RWPE1 (cell line): ENCODE measurements around the gene HS6ST3.

Experiments
- CTCF ChIA-PET: fragments of 350-600 bp; sonication (Branson Sonifier 250); formaldehyde crosslinking; extraction: SDS; loops from one replicate; lab custom pipeline; 2021; lab: Yijun Ruan, JAX
- POLR2A ChIA-PET: fragments of 400-600 bp; formaldehyde crosslinking; extraction: SDS; loops from one replicate; lab custom pipeline; 2020; ENCODE audit warnings: antibody characterized with exemption; ENCODE audit not compliant: low non-redundant PET; lab: Yijun Ruan, JAX
- DNase-seq: peaks from one replicate; pipeline ENCODE4 v3.0.0; 2012; ENCODE audit warnings: low spot score
- H3K27ac ChIP-seq: fragments of 450-650 bp; 2 replicates; pipeline ENCODE4 v1.5.1; 2017
- TF ChIP-seq, protein P1 (sequence below): fragments of 450-650 bp; conservative IDR thresholded peaks from 2 replicates; pipeline ENCODE4 v1.5.1; 2017; ENCODE audit warnings: low read depth, mild to moderate bottlenecking

Gene HS6ST3

DNA sequence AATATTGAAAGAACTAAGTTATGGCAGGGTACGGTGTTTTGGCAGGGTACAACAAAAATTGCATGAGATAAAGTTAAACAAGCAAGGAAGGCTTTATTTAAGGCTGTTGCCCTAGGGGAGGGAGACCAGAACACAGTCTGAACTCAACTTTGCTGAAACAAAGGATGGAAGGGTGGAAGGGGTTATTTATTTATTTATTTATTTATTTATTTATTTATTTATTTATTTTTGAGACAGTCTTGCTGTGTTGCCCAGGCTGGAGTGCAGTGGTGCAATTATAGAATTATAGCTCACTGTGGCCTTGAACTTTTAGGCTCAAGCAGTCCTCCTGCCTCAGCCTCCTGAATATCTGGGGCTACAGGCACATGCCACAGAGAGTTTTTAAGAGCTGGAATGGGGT is 75.9 kb downstream of the HS6ST3 start:
- H3K27ac ChIP-seq, result no peak overlapping the region
- ChIA-PET CTCF (interaction anchor here (0.7 kb wide), 1 partner anchor 516 kb away, joined by 3 read pairs; no protein-coding TSS in a partner anchor), POLR2A (no interaction called here)

DNA sequence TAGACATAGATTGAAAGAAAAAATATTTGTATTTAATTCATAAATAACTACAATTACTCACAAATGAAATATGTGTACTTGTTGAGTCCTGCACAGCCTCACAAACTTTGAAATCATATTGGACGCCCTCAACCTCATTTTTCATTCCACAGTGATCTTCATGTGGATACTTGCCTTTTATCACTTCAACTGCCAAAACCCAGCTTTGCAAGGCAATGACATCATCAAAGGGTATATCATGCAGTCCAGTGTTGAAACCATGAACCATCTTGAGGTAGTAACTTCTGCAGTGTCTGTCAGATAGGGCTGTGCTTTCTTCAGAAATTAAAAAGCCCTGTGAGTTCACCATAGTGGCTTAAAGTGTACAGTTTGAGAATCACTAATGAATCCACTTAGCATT is 82.2 kb downstream of the HS6ST3 start:
- peak; percentile 38 for DNase-seq
- H3K27ac ChIP-seq, result no peak overlapping the region
- ChIA-PET CTCF (no interaction called here), POLR2A (no interaction called here)
- TF ChIP-seq, protein P1, sequence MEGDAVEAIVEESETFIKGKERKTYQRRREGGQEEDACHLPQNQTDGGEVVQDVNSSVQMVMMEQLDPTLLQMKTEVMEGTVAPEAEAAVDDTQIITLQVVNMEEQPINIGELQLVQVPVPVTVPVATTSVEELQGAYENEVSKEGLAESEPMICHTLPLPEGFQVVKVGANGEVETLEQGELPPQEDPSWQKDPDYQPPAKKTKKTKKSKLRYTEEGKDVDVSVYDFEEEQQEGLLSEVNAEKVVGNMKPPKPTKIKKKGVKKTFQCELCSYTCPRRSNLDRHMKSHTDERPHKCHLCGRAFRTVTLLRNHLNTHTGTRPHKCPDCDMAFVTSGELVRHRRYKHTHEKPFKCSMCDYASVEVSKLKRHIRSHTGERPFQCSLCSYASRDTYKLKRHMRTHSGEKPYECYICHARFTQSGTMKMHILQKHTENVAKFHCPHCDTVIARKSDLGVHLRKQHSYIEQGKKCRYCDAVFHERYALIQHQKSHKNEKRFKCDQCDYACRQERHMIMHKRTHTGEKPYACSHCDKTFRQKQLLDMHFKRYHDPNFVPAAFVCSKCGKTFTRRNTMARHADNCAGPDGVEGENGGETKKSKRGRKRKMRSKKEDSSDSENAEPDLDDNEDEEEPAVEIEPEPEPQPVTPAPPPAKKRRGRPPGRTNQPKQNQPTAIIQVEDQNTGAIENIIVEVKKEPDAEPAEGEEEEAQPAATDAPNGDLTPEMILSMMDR, result no peak

More for the DNA sequence above, 75.9 kb downstream of the HS6ST3 start:
- TF ChIP-seq, protein P1, result no peak
- DNase-seq, result no peak

DNA sequence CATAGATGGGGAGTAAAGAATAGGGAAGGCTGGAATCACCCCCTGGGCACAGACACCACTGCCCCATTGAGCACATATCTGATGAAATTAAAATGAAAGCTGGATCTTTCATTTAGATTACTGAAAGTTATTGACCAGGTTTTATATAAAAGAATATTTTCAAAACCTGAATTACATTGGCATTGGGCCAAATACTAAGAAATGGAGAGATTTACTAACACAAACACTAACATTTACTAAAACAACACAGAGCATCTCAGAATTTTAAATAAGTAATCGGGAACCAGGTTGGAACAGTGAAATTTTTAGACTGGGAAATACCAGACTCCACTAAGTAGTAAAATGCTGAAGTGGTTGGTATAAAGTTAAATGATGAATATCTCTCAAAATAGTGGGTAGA is 88.9 kb downstream of the HS6ST3 start:
- CTCF ChIA-PET, result no interaction called here
- TF ChIP-seq, protein P1, result no peak
- no peak for DNase-seq
- POLR2A ChIA-PET, result interaction anchor here (0.6 kb wide), 1 partner anchor 22 kb away, joined by 3 read pairs; no protein-coding TSS in a partner anchor
- no peak overlapping the region for H3K27ac ChIP-seq

DNA sequence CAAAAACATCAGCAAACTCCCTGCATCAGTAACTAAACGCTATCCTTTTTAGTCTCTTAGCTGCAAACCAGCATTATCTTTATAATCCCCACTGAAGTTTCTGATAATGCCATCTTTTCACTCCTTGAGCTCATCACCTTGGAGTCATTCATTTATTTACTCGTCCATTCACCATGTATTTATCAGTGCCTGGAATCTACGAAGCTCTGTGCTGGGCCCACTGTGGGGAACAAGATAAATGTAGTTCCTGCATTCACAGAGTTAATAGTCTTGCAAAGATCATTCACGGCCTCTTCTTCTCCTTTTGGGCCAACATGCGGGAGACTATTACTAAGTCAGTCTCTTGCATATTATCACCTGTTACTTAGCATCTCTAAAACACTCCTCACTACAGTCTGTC is 89.4 kb downstream of the HS6ST3 start:
- POLR2A ChIA-PET, result interaction anchor here (0.6 kb wide), 1 partner anchor 22 kb away, joined by 3 read pairs; no protein-coding TSS in a partner anchor
- TF ChIP-seq, protein P1, result no peak
- H3K27ac ChIP-seq, result no peak overlapping the region
- CTCF ChIA-PET, result no interaction called here
- DNase-seq, result no peak

DNA sequence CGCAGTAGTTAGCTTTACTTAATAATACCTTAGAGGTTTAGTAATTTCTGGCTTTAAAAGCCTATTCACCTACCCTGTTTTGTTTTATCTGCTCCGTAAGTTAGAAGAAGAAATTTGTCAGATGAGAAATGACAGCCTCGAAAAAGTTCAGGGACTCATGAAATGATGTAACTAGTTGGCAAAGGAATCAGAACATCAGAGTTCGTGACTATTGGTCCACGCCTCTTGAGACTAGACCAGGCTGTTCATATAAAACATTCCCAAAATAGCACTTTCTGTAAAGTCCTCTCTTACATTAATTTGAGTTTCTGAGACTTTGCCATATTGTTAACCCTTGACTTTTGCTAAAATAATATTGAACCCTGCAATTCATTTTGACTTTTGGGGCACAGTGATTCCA is 92.0 kb downstream of the HS6ST3 start:
- TF ChIP-seq, protein P1, result no peak
- ChIA-PET POLR2A (no interaction called here), CTCF (no interaction called here)
- DNase-seq, result no peak
- H3K27ac ChIP-seq, result no peak overlapping the region

DNA sequence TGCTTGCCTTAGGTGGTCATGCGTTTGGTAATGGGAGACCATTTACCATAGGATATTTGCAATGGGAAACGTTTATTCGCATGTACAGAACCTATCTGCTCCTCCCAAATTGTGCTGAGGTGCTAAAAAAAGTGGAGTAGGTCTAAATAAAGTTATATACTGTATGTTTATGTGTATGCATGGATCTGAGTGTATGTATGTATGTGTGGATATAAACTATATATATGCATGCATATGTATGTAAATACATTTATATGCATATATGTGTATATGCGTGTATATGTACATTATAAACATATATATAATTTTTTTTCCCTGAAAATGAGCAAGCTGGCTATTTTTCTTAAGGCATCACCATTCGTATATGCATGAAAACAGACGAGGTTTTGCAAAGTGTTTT is 95.9 kb downstream of the HS6ST3 start:
- DNase-seq, result no peak
- TF ChIP-seq, protein P1, result no peak
- H3K27ac ChIP-seq, result no peak overlapping the region
- ChIA-PET CTCF (interaction anchor here (0.6 kb wide), 2 partner anchors 73 to 393 kb away, joined by 3 to 5 read pairs; no protein-coding TSS in a partner anchor), POLR2A (no interaction called here)
